AG04450 (cell line): ENCODE measurements around the gene ZBTB8A. TPM values are rescaled to one million over a fixed set of nuclear protein-coding genes. Genes with fewer than 3 reads are reported as not detected.

Experiments
- CTCF ChIA-PET: fragments of 300-600, 350-600 bp; formaldehyde crosslinking; extraction: SDS; loops from one replicate; lab custom pipeline; 2022; ENCODE audit warnings: antibody characterized with exemption, inconsistent platforms; lab: Charles Lee
- POLR2A ChIA-PET: fragments of 350-600 bp; formaldehyde crosslinking; extraction: SDS; loops from one replicate; lab custom pipeline; 2021; ENCODE audit warnings: antibody characterized with exemption, inconsistent platforms; lab: Yijun Ruan, JAX
- DNase-seq: peaks from one replicate; pipeline ENCODE4 v3.0.0-alpha.2; 2011; ENCODE audit warnings: low read depth, low spot score
- H3K27ac ChIP-seq: one replicate; pipeline ENCODE4 v1.5.1; 2012; ENCODE audit warnings: low read depth, low read length, control low read depth
- H3K27me3 ChIP-seq: one replicate; pipeline ENCODE4 v1.6.0; 2012; ENCODE audit warnings: low read length; ENCODE audit not compliant: control insufficient read depth, insufficient read depth
- H3K4me3 ChIP-seq: 2 replicates; pipeline ENCODE4 v1.5.1; 2011; ENCODE audit warnings: mild to moderate bottlenecking, low read depth, low read length, control low read depth
- H3K9me3 ChIP-seq: 2 replicates; pipeline ENCODE4 v1.5.1; 2012; ENCODE audit warnings: low read length; ENCODE audit not compliant: control insufficient read depth, insufficient read depth
- CTCF ChIP-seq: IDR thresholded peaks from 2 replicates; pipeline ENCODE4 v1.5.1; 2011; ENCODE audit warnings: low read depth, low read length, control low read depth, inconsistent platforms
- polyA plus RNA-seq: library from polyadenylated mRNA; depleted of rRNA; stranded (reverse); fragments of >200 nt; gene quantifications from 2 replicates; pipeline ENCODE4 v1.2.3, GENCODE V29; 2011

ZBTB8A gene
- polyA plus RNA-seq, 1 experiment, result 7.2 TPM

GRCh38 chr1:32557812-32558211 lies 18.6 kb downstream of the ZBTB8A start:
- POLR2A ChIA-PET, result no interaction called here
- H3K27me3 ChIP-seq, result no peaks in the 10 kb centered on the region
- no peaks in the 10 kb centered on the region for H3K9me3 ChIP-seq
- H3K27ac ChIP-seq, result no peak overlapping the region
- no peak for TF ChIP-seq CTCF
- CTCF ChIA-PET, result interaction anchor here (0.6 to 0.8 kb wide), 2 partner anchors 37 to 315 kb away, joined by 3 read pairs; no protein-coding TSS in a partner anchor
- DNase-seq, result no peak
- no peak overlapping the region for H3K4me3 ChIP-seq

GRCh38 chr1:32568929-32569328 lies 29.7 kb downstream of the ZBTB8A start:
- ChIA-PET CTCF (no interaction called here), POLR2A (no interaction called here)
- Histone ChIP-seq H3K9me3 (no peaks in the 10 kb centered on the region), H3K4me3 (no peak overlapping the region), H3K27ac (no peak overlapping the region), H3K27me3 (no peaks in the 10 kb centered on the region)
- no peak for DNase-seq
- TF ChIP-seq CTCF, result no peak

- Histone ChIP-seq H3K9me3 (no peaks in the 10 kb centered on the region), H3K4me3 (no peak overlapping the region), H3K27me3 (no peaks in the 10 kb centered on the region), H3K27ac (no peak overlapping the region)
- no peak for TF ChIP-seq CTCF
- CTCF ChIA-PET, result no interaction called here
- no peak for DNase-seq
- POLR2A ChIA-PET, result no interaction called here
Measured at GRCh38 chr1:32580348-32581017, 41.3 kb downstream of the ZBTB8A start.

- ChIA-PET CTCF (no interaction called here), POLR2A (no interaction called here)
- Histone ChIP-seq H3K4me3 (no peak overlapping the region), H3K27ac (no peak overlapping the region), H3K27me3 (no peaks in the 10 kb centered on the region), H3K9me3 (no peaks in the 10 kb centered on the region)
- no peak for TF ChIP-seq CTCF
- no peak for DNase-seq
Measured at GRCh38 chr1:32592943-32593342, 53.7 kb downstream of the ZBTB8A start.

- Histone ChIP-seq H3K27me3 (no peaks in the 10 kb centered on the region), H3K9me3 (no peaks in the 10 kb centered on the region), H3K27ac (no peak overlapping the region), H3K4me3 (no peak overlapping the region)
- ChIA-PET CTCF (no interaction called here), POLR2A (no interaction called here)
- no peak for DNase-seq
- no peak for TF ChIP-seq CTCF
Measured at GRCh38 chr1:32600034-32600433, 60.8 kb downstream of the ZBTB8A start.
